Tibial nerve (tissue), 3 donors: ENCODE data around the gene NHLRC4.

Experiments used
- CTCF ChIP-seq, 5 experiments: fragments of 200-600 bp in 3 of 5; fragments of 450-650 bp in 2 of 5; sonication (generic) in 3 of 5; IDR thresholded peaks; one replicate each; pipeline ENCODE4 v1.5.1; 2016 to 2019; ENCODE audit warnings: antibody characterized with exemption in 5 of 5, mild to moderate bottlenecking in 3 of 5, moderate library complexity in 2 of 5
- POLR2A ChIP-seq, 2 donors: fragments of 450-650 bp; IDR thresholded peaks; one replicate each; pipeline ENCODE4 v1.6.1; 2017; ENCODE audit warnings: antibody characterized with exemption in 2 of 2, mild to moderate bottlenecking in 2 of 2, moderate library complexity in 2 of 2

- TF ChIP-seq CTCF (IDR thresholded peaks at IDR 0.05) = no peak
- TF ChIP-seq POLR2A (IDR thresholded peaks at IDR 0.05) = no peak
Observed at GRCh38 chr16:554297-554621, 12.5 kb upstream of the NHLRC4 start.
